SHP77 treated with DMSO at 0.1 percent for 48 hours (cell line): ENCODE results near the gene CABP4.
"Not testable (repeated sequence)": the region's sequence is repeated elsewhere in the genome, so short reads cannot be mapped to it uniquely, and the experiment has no call there.

Experiments used
- DNase-seq: peaks from one replicate; lab custom pipeline; 2025; lab: John Stamatoyannopoulos, UW

The CABP4 gene

DNA sequence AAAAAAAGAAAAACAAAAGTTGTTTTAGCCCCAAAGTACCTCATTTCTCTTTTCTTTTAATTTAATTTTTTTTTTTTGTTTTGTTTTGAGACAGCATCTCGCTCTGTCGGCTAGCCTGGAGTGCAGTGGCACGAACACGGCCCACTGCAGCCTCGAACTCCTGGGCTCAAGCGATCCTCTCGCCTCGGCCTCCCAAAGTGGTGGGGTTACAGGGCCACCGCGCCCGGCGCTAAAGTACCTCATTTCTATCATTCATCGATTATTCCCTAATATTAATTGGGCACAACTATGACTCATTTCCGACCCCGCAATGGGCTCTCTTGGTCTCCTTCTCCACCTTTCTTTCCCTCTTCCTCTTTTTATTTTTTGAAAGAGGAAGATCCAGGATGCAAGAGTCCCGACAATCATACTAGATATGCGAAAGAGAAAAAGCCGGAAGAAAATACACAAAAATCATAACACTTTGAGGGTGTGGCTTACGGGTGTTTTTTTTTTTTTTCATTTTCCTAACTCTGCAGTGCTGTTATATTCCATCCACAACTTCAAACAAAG is 27.2 kb downstream of the CABP4 start:
- DNase-seq = no peak

DNA sequence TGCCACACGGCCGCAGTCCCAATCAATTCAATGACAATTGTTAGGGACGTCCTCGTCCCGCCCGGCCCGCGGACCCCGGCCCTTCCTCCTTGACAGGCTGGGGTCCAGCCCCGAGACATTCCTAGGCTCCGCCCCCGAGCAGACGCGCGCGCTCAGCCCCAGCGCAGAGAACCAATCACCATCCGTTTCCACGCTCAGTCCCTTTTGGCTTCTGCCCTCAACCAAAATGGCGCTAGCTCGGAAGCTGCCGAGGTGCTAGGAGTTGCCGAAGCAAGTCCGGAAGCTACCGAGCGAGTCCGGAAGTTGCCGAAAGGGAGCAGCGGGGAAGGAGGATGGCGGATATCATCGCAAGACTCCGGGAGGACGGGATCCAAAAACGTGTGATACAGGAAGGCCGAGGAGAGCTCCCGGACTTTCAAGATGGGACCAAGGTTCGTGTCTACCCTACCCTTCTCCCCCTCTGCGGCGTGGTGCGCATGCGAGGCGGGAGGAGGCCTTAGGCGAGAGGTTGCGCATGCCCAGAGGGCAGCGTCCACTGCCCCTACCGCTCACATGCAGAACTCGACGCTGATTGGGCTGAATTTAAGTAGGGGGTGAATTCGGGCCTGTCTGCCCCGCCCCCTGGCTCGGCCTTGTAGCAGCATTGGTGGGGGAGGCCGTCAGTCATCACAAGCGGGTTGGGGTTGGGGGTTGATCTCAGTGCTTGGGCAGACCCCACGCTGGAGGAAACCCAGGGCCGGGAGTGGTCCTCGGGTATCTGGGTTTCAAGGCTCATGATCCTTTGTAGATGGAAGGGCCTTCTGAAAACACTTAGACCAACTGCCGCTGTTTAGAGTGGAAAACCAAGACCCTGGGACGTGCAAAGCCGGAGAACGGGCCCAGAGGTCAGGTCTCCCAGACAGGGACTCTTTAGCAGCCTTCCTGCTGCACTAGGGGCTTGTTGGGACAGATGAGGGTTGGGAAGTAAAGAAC is 28.0 kb downstream of the CABP4 start, which contains the start of gene AIP:
Gene AIP (plus strand): TSS at position 200 of the 972 bp plus-strand sequence. CDS start 133 bp downstream, at position 333.
- peak; percentile 97 for DNase-seq

DNA sequence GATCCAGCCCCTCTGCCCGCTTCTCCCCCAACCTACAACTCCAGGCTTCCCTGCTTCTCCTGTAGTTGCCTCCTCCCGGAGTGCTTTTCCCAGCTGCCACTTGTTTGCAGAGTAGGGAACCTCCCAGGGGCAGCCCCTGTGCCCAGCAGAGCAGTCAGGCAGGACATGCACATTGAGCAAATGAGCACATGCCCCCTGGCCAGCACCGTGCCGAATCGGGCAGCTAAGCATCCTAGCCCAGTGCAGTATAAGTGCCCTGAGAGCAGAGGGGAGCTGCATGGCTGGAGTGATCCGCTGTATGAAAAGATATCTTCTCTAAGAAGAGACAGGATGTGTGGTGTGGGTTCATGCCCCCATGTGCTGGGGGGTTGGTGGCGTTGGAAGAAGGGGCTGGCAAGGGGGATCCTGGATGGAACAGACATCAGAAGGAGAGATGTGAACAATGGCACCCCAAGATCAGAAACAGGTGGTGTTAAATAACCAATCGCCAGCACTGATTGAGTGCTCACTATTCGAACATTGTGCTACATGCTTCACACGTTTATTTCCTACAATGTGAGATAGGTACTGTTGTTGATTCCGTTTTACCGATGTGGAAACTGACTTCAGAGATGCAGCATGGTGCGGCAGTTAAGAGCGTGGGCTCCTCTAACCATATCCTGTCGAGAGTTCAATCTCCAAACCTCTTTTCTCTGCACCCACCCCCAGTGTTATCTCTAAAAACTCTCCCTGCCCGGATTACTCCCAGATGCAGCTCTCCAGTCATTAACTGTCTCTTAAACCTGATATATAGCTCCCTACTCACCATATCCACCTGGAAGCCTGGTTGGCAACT is 28.9 kb downstream of the CABP4 start:
- DNase-seq = no peak

DNA sequence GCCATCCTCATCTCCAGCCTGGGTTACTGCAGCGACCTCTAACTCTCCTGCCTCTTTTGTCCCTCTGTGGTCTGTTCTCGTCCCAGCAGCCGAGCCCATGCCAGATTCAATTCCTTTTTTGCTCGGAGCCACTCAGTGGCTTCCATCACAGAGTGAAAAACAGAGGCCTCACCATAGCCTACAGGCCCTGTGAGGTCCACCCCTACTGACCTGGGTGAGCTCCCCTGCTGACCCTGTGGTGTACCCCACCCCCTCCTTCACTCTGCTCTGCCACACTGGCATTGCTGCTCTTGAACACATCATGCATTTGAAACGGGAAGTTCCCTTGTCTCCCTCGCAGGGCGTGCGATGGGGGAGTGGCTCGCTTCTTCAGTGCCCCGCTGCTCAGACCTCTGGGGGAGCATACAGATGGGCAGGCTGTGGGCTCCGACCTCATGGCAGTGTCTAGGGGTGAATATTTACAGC is 29.7 kb downstream of the CABP4 start:
- DNase-seq = no peak

DNA sequence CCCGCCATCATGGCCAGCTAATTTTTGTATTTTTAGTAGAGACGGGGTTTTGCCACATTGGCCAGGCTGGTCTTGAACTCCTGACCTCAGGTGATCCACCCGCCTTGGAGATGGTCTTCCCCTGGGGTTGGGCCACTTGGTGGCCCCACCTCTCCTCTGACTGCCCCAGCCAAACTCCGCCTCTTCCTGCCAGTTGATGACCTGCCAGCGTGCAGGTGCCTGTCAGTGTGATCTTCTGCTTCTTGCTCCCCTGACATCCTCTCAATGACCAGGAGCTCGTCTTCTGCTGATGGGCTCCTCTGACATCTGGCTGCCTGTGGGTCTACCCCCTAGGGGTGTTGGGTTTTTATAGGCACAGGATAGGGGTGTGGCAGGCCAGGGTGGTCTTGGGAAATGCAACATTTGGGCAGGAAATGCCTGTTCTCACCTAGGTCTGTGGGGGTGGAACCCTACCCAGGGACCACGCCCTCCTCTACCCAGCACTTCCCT is 30.8 kb downstream of the CABP4 start:
- DNase-seq = not testable (repeated sequence)

DNA sequence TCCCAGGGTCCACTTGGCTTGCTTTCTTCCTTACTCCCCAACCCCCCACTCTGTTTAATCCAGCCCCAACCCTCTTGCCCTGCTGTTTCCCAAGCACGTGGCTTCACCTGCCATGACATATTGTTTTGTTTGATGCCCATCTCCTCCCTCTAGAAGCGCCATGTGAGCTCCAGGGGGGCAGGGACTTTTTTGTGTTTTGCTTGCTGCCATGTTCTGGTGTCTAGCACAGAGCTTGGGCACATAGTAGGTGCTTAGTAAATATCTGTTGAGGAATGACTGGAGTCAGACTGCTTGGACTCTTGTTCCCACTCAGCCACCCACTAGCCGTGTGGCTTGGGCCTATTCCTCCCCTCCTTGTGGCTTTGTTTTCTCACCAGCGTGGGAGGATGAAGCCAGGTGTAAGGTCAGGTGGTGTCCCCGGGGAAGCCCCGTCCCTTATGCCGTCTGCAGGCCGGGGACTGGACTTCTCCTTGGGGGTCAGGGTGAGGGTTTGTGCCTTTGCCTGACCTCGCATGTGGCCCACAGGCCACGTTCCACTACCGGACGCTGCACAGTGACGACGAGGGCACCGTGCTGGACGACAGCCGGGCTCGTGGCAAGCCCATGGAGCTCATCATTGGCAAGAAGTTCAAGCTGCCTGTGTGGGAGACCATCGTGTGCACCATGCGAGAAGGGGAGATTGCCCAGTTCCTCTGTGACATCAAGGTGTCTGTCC is 31.5 kb downstream of the CABP4 start:
- DNase-seq = no peak

DNA sequence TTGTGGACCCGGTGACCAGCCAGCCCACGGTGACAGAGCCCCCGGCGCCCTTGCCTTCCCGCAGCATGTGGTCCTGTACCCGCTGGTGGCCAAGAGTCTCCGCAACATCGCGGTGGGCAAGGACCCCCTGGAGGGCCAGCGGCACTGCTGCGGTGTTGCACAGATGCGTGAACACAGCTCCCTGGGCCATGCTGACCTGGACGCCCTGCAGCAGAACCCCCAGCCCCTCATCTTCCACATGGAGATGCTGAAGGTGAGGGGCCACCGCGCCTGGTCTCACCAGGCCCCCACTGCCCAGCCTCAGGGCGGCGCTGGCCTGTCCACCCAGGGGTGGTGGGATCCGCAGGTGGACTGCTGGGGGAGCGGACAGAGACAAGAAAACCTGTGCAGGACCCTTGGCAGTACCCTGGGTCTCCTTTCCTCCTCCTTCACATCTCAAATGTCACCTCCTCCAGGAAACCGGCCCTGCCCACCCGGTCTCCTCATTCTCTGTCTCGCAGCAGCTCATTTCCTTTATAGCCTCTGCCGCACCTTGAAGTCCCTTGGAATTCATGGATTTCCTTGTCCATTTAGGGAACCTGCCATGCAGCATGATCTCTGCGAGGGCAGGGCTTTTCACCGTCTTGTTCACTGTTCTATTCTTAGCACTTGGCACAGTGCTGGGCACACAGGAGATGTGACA is 34.2 kb downstream of the CABP4 start:
- DNase-seq = no peak

DNA sequence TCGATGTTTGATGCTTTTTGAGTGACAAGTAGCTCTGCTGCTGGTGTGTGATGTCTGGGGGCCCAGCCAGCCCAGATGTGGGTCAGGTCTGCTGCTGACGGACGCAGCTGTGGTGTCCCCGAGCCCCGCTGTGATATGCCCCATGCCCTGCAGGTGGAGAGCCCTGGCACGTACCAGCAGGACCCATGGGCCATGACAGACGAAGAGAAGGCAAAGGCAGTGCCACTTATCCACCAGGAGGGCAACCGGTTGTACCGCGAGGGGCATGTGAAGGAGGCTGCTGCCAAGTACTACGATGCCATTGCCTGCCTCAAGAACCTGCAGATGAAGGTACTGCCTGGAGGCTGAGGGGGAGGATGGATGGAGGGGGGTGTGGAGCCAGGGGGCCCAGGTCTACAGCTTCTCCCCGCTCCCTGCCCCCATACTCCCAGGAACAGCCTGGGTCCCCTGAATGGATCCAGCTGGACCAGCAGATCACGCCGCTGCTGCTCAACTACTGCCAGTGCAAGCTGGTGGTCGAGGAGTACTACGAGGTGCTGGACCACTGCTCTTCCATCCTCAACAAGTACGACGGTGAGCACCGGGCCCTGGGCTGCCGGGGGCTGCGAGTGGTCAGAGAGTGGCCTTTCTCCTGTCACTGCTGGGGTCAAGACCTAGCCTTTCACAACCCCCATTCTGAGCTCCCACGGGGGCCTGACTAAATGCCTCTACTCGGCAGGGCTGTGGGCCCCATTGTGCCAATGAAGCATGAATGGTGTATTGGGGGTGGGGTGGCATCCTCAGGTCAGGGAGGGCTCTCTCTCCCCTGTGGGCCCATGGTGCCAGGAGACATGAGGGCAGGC is 35.0 kb downstream of the CABP4 start:
- DNase-seq = no peak

DNA sequence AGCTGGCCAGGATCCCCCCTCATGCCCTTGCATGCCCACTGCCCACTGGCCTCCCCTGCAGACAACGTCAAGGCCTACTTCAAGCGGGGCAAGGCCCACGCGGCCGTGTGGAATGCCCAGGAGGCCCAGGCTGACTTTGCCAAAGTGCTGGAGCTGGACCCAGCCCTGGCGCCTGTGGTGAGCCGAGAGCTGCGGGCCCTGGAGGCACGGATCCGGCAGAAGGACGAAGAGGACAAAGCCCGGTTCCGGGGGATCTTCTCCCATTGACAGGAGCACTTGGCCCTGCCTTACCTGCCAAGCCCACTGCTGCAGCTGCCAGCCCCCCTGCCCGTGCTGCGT is 35.5 kb downstream of the CABP4 start:
- DNase-seq = no peak

DNA sequence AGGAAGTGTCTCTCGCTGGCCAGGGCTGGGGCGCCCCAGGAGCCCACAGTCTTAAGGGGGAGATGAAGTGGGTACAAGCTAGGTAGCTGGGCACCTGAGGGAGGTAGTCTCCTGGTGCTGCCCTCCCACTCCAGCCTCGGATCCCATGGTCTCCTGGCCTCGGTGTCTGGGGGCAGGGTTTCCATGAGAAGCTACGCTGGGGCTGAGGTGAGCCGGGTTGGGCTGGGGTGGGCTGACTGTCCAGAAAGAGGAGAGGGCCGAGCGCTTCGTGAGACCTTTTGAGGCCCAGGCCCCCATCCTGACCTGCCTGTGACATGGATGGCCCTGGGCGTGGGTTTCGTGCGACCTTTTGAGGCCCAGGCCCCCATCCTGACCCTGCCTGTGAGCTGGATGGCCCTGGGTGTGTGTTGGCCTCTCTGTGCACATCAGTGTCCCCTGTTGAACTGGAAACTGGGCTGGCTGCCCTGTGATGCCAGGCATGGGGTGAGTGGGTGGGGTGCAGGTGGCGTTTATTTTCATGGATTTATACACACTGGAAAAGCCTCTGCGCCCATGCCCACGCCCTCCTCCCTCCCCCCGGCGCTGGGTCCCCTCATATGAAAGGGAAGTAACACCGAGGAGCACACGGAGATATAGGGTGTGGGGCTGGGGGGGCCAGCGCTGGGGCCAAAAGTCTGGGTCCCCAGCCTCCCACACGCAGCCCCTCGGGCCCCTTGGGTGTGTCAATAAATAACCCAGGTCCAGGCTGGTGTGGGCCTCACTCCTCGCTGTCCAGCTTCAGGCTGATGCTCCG is 36.3 kb downstream of the CABP4 start:
- no peak for DNase-seq

DNA sequence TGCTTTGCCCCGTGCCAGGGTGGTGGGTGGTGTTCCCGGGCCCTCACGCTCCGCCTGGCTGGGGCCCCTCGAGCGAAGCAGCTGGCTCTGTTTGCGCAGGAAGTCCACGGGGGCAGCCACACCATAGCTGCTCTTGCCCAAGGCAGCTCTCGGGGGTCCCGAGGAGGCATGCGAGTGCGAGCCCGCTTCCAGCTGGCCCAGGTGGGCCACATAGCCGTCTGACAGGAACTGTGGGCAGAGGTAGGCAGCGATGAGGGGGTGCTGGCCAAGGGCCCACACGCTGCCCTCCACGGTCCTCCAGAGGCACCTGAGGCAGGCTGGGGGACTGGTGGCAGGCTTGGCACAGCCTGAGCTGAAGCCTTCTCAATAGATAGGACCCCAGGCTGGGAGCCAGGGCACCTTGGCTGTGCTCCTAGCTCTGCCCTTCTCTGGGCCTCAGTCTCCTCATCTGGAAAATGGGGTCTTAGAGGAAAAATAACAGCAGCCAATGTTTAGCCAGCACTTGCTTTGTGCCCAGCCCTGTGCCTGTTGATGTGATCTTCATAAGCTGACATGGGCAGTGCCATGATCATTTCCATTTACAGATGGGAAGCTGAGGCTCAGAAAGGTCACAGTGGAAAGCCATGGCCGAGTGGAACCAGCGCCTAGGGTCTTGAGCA is 37.0 kb downstream of the CABP4 start:
- DNase-seq = no peak

DNA sequence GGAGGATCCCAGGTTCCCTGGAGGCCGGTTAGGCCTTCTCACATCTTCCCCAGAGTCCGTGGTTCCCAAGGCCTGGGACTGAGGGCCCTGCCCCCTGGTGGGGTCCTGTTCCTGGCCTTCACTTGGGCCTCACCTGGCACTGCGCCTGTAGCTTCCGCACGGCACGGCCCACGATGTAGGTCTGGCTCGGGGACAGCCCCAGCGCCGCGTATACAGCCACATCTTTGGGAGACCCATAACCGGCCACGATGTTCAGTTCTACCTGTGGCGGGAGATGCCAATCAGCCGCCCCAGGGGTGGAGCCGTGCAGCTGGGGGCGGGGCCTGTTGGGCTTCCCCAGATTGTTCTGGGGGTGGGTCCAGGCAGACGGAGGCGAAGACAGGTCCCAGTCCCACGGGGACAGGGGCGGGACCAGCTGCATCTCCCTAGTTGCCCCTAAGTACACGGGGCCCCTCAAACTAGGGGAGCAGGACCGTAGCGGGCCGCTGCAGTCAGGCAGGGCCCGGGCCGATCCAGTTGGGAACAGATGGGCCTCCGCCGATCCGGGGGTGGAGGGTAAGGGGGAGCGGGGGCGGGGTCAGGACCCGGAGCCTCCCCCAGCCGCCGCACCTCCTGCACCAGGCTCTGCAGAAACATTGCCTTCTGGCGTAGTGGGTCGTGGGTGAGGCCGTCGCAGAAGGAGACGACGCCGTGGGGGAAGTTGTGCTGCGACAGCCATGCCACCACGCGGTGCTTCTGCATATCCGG is 37.8 kb downstream of the CABP4 start:
- DNase-seq = no peak

DNA sequence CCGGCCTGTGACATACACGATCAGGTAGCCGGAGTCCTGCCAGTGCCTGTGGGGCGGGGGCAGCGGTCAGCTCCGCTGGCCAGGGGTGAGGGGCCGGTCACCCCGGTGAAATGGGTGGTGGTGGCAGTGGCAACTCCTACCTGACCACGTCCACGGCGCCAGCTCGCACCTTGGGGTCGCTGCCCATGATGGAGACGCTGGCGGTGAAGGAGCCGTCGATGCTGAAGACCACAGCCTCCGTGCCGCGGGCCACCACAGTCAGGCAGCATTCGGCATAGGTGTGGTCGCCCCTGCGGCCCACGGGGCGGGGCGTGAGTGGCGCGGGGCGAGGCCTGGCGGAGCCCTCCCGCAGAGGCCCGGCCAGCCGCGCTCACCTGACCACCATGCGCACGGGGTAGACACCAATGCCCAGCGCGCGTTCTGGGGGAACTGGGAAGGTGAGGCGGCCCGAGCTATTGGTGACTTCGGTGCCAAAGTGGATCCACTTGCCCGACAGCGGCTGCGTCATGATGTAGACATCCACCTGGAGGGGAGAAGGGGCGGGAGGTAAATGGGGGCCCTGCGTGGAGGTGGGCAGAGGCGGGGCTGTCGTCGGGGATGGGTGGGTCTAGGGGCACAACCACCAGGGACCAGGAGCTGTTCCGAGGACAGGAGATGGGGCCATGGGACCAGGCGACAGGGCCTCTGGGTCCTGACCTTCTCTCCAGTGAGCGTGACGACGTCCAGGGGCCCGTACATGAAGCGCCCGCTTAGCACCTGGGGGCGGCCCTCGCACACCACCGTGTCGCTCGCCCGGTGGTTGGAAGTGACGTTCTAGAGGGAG is 38.6 kb downstream of the CABP4 start:
- DNase-seq = no peak

DNA sequence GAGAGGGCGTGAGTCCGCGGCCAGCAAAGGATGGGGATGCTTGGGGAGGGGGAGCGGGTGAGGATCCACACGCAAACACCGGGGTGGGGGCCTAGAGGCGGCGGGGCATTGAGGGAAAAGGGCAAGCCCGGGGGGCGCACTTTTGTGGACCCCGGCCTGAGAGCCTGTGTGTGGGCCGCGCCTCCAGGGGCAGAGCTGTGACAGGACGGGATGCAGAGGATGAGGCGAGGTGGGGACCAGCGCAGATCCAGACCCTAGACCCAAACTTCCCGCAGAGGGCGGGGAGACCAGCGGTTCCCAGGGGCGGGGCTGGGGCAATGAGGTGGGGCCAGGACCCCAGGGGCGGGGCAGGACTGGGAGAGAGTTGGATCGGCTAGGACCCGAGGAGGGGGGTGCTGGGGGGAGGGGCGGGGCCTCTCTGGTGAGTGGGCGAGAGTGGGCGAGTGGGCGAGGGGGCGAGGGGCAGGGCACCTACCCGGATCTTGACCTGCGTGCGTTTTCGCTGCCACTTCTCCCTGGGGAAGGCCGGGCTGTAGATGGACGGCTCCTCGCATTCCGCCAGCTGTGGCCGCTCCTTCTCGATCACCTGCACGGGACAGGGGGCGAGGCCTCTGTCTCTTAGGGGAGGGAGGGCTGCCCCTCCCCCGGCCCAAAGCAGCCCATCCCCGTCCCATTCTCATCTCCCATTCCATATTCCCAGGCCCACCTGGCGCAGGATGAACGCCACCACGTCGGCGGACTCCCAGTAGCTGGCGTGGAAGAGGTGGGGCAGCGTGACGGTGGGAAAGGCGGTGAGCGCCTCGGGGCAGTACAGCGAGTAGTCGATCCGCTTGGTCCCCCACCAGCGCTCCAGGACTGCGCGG is 39.4 kb downstream of the CABP4 start:
- no peak for DNase-seq

DNA sequence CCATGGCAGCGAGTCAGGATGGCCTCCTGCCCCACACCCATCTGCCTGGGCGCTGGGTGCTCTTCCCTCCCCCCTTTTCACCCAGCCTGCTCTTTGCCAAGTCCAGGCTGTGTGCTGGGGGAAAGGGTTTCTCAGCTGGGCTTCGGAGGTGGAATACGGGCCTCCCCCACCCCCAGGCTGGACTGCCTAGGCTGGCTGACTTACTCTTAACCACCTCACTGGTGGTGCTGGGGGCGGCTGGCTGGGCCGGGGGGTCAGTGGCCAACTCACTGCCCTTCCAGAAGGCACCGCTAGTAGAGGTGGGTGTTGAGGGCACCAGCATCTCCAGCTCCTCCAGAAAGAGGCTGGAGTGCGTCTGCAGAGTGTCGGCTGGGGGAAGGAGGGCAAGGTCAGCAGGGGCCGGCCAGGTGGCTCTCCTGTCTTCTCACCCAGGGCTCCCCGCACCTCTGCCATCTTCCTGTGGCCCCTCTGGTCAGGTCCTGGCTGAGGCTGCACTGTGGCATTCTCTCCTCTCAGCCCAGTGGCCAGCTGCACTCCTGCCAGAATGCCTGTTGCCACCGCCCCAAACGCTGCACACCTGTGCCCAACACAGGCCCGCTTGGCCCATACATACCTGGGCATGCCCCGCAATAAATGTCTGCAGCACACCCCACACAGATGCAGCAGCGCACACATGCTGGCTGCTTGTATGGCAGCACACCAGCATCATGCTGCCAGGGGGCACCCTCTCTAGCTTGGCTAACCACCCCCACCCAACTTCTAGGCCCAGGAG is 40.3 kb downstream of the CABP4 start:
- DNase-seq = no peak
